ENCODE measurements around the gene ORMDL3.

ORMDL3 gene

GRCh38 chr17:39943702-39944392, 16.4 kb upstream of the ORMDL3 start:
- no peak overlapping the region for H3K4me3 ChIP-seq (ENCODE audit: low read depth, low read length)
- in situ Hi-C loops (cut with HindIII; ENCODE audit: low sequenced_read_pairs) = no loop called here
- TF ChIP-seq CTCF (IDR thresholded peaks at IDR 0.05; ENCODE audit: low read depth, low read length, missing control alignments) = no peak
- no peak for DNase-seq (ENCODE audit: low read depth)

- DNase-seq (ENCODE audit: low read depth) = no peak
- no peak overlapping the region for H3K4me3 ChIP-seq (ENCODE audit: low read depth, low read length)
- peak; percentile 70 for TF ChIP-seq CTCF (IDR thresholded peaks at IDR 0.05; ENCODE audit: low read depth, low read length, missing control alignments)
- in situ Hi-C loops (cut with HindIII; ENCODE audit: low sequenced_read_pairs) = no loop called here
Observed at GRCh38 chr17:39939588-39940419, 12.4 kb upstream of the ORMDL3 start.

GRCh38 chr17:39939106-39939505, 11.7 kb upstream of the ORMDL3 start:
- DNase-seq (ENCODE audit: low read depth) = no peak
- no peak for TF ChIP-seq CTCF (IDR thresholded peaks at IDR 0.05; ENCODE audit: low read depth, low read length, missing control alignments)
- no peak overlapping the region for H3K4me3 ChIP-seq (ENCODE audit: low read depth, low read length)
- in situ Hi-C loops (cut with HindIII; ENCODE audit: low sequenced_read_pairs) = no loop called here

- H3K4me3 ChIP-seq (ENCODE audit: low read depth, low read length) = no peak overlapping the region
- in situ Hi-C loops (cut with HindIII; ENCODE audit: low sequenced_read_pairs) = no loop called here
- DNase-seq (ENCODE audit: low read depth) = no peak
- no peak for TF ChIP-seq CTCF (IDR thresholded peaks at IDR 0.05; ENCODE audit: low read depth, low read length, missing control alignments)
Observed at GRCh38 chr17:39938140-39938869, 10.9 kb upstream of the ORMDL3 start.

- DNase-seq (ENCODE audit: low read depth) = no peak
- TF ChIP-seq CTCF (IDR thresholded peaks at IDR 0.05; ENCODE audit: low read depth, low read length, missing control alignments) = no peak
- H3K4me3 ChIP-seq (ENCODE audit: low read depth, low read length) = no peak overlapping the region
- in situ Hi-C loops (cut with HindIII; ENCODE audit: low sequenced_read_pairs) = no loop called here
Observed at GRCh38 chr17:39937447-39937846, 10.0 kb upstream of the ORMDL3 start.

- no peak for TF ChIP-seq CTCF (IDR thresholded peaks at IDR 0.05; ENCODE audit: low read depth, low read length, missing control alignments)
Observed at GRCh38 chr17:39935909-39936308, 8.5 kb upstream of the ORMDL3 start.

More at GRCh38 chr17:39935909-39936308, 8.5 kb upstream of the ORMDL3 start:
- no peak for DNase-seq (ENCODE audit: low read depth)
- in situ Hi-C loops (cut with HindIII; ENCODE audit: low sequenced_read_pairs) = no loop called here
- no peak overlapping the region for H3K4me3 ChIP-seq (ENCODE audit: low read depth, low read length)
